OCI-LY7 (cell line): ENCODE results near the gene CHST11. TPM values are rescaled to one million over a fixed set of nuclear protein-coding genes. Genes with fewer than 3 reads are reported as not detected.

Source experiments
- BruUV-seq: library from RNA; stranded (reverse); fragments of 400-500 nt; replicated peaks from 2 replicates; lab custom pipeline; 2021; lab: Mats Ljungman, UMichigan
- CTCF ChIA-PET: fragments of 300-600 bp; sonication (Branson Sonifier 250); formaldehyde crosslinking; loops from one replicate; lab custom pipeline; 2022; ENCODE audit warnings: antibody characterized with exemption; ENCODE audit not compliant: unreplicated experiment; lab: Charles Lee
- POLR2A ChIA-PET: fragments of 300-600 bp; sonication (Branson Sonifier 250); formaldehyde crosslinking; loops from one replicate; lab custom pipeline; 2022; ENCODE audit warnings: antibody characterized with exemption; lab: Charles Lee
- DNase-seq: peaks from one replicate; pipeline ENCODE4 v3.0.0-alpha.2; 2015; ENCODE audit warnings: low spot score
- H2AFZ ChIP-seq: fragments of 200-600 bp; sonication (generic), shearing (Covaris generic); 2 replicates; pipeline ENCODE4 v1.6.1; 2014; ENCODE audit warnings: mild to moderate bottlenecking, antibody characterized with exemption, low read length, moderate library complexity
- H3K27ac ChIP-seq: fragments of 200-600 bp; sonication (generic); 2 replicates; pipeline ENCODE4 v1.5.1; 2014; ENCODE audit warnings: mixed run types, low read depth, mild to moderate bottlenecking, moderate library complexity, low read length, inconsistent platforms; ENCODE audit not compliant: poor library complexity, severe bottlenecking
- H3K36me3 ChIP-seq: fragments of 200-600 bp; sonication (generic); 2 replicates; pipeline ENCODE4 v1.6.1; 2014; ENCODE audit warnings: mild to moderate bottlenecking, antibody characterized with exemption, low read length, moderate library complexity, mixed read lengths; ENCODE audit not compliant: insufficient read depth
- H3K4me1 ChIP-seq: fragments of 200-600 bp; sonication (generic); 2 replicates; pipeline ENCODE4 v1.5.1; 2014; ENCODE audit warnings: mild to moderate bottlenecking, low read length; ENCODE audit not compliant: insufficient read depth, poor library complexity, severe bottlenecking
- H3K4me2 ChIP-seq: fragments of 200-600 bp; sonication (generic); 2 replicates; pipeline ENCODE4 v1.6.1; 2014; ENCODE audit warnings: mild to moderate bottlenecking, low read length
- H3K4me3 ChIP-seq: fragments of 200-600 bp; sonication (generic); 2 replicates; pipeline ENCODE4 v1.5.1; 2014; ENCODE audit warnings: mild to moderate bottlenecking, low read depth, low read length; ENCODE audit not compliant: poor library complexity, severe bottlenecking
- H3K79me2 ChIP-seq: fragments of 200-600 bp; sonication (generic); 2 replicates; pipeline ENCODE4 v1.6.1; 2016; ENCODE audit warnings: low read depth, mild to moderate bottlenecking, low read length, moderate library complexity, mixed read lengths; ENCODE audit not compliant: insufficient read depth
- H3K9me2 ChIP-seq: fragments of 200-600 bp; sonication (generic); 2 replicates; pipeline ENCODE4 v1.6.1; 2016; ENCODE audit warnings: mild to moderate bottlenecking, low read length, mixed read lengths; ENCODE audit not compliant: insufficient read depth
- H3K9me3 ChIP-seq: fragments of 200-600 bp; sonication (generic); 2 replicates; pipeline ENCODE4 v1.6.1; 2014; ENCODE audit warnings: mild to moderate bottlenecking, mixed run types, low read length, mixed read lengths
- H4K20me1 ChIP-seq: fragments of 200-600 bp; sonication (generic); 2 replicates; pipeline ENCODE4 v1.6.1; 2014; ENCODE audit warnings: mild to moderate bottlenecking, antibody characterized with exemption, low read length, moderate library complexity, mixed read lengths; ENCODE audit not compliant: insufficient read depth
- CTCF ChIP-seq: fragments of 200-600 bp; sonication (generic); conservative IDR thresholded peaks from 2 replicates; pipeline ENCODE4 v1.5.1; 2014; ENCODE audit warnings: mild to moderate bottlenecking, antibody characterized with exemption, low read length, moderate library complexity, mixed read lengths
- EZH2phosphoT487 ChIP-seq: fragments of 200-600 bp; sonication (generic); IDR thresholded peaks from 2 replicates; pipeline ENCODE4 v1.6.1; 2018; ENCODE audit warnings: low read depth, borderline replicate concordance, mild to moderate bottlenecking, mixed run types, antibody characterized with exemption, low read length, moderate library complexity, mixed read lengths
- intact Hi-C: fragments of 100-400 bp; cut with micrococcal nuclease; formaldehyde crosslinking; loops from one replicate; pipeline ENCODE4 v1.10.0; 2022; ENCODE audit not compliant: unreplicated experiment
- total RNA-seq, 2 experiments: library from RNA; depleted of rRNA in 1 of 2; stranded (reverse); fragments of >200 nt in 1 of 2; shearing (Covaris generic) in 1 of 2; gene quantifications; 2 replicates each; pipeline ENCODE4 v1.2.3, GENCODE V29; 2014 to 2022

The CHST11 gene
- total RNA-seq, 2 experiments from 2014 or later, result 15.2 to 41.6 TPM

GRCh38 chr12:104565606-104566243 lies 109.0 kb downstream of the CHST11 start:
- no peak for DNase-seq
- Histone ChIP-seq H3K4me2 (no peak overlapping the region), H3K4me1 (peaks cover 21% of the 10 kb centered on the region), H3K9me3 (peaks cover 17% of the 10 kb centered on the region; the same call in 1 of the 2 replicates), H4K20me1 (no peaks in the 10 kb centered on the region), H3K4me3 (no peak overlapping the region), H2AFZ (no peak overlapping the region), H3K36me3 (peaks cover 29% of the 10 kb centered on the region), H3K79me2 (no peaks in the 10 kb centered on the region; the same call in 1 of the 2 replicates), H3K27ac (no peak overlapping the region), H3K9me2 (no peaks in the 10 kb centered on the region)
- no peak for TF ChIP-seq EZH2phosphoT487
- TF ChIP-seq CTCF, result no peak
- ChIA-PET CTCF (no interaction called here), POLR2A (no interaction called here)
- BruUV-seq, result no TSS peak
- intact Hi-C loops, result loop anchor here (5.0 kb wide), 1 partner anchor 108 kb away; the partner anchor contains the start of gene CHST11

GRCh38 chr12:104566244-104566993 lies 109.7 kb downstream of the CHST11 start:
- intact Hi-C loops, result loop anchor here (5.0 kb wide), 1 partner anchor 109 kb away; the partner anchor contains the start of gene CHST11
- BruUV-seq, result no TSS peak
- no peaks in the 10 kb centered on the region for H3K9me2 ChIP-seq
- H3K79me2 ChIP-seq, result no peaks in the 10 kb centered on the region; the same call in 1 of the 2 replicates
- peaks cover 29% of the 10 kb centered on the region for H3K36me3 ChIP-seq
- peaks cover 17% of the 10 kb centered on the region; the same call in 1 of the 2 replicates for H3K9me3 ChIP-seq
- H4K20me1 ChIP-seq, result no peaks in the 10 kb centered on the region
- no peak overlapping the region for H3K4me2 ChIP-seq
- ChIA-PET CTCF (no interaction called here), POLR2A (interaction anchor here (1.0 kb wide), 1 partner anchor 37 kb away, joined by 3 read pairs; no protein-coding TSS in a partner anchor)
- H2AFZ ChIP-seq, result no peak overlapping the region
- H3K4me1 ChIP-seq, result peaks cover 28% of the 10 kb centered on the region
- DNase-seq, result no peak
- H3K27ac ChIP-seq, result no peak overlapping the region
- TF ChIP-seq EZH2phosphoT487 (no peak), CTCF (no peak)
- H3K4me3 ChIP-seq, result no peak overlapping the region
